Measurements from ENCODE around the gene METTL14.
"Not testable (repeated sequence)": the region's sequence is repeated elsewhere in the genome, so short reads cannot be mapped to it uniquely, and the experiment has no call there.

Gene METTL14

DNA sequence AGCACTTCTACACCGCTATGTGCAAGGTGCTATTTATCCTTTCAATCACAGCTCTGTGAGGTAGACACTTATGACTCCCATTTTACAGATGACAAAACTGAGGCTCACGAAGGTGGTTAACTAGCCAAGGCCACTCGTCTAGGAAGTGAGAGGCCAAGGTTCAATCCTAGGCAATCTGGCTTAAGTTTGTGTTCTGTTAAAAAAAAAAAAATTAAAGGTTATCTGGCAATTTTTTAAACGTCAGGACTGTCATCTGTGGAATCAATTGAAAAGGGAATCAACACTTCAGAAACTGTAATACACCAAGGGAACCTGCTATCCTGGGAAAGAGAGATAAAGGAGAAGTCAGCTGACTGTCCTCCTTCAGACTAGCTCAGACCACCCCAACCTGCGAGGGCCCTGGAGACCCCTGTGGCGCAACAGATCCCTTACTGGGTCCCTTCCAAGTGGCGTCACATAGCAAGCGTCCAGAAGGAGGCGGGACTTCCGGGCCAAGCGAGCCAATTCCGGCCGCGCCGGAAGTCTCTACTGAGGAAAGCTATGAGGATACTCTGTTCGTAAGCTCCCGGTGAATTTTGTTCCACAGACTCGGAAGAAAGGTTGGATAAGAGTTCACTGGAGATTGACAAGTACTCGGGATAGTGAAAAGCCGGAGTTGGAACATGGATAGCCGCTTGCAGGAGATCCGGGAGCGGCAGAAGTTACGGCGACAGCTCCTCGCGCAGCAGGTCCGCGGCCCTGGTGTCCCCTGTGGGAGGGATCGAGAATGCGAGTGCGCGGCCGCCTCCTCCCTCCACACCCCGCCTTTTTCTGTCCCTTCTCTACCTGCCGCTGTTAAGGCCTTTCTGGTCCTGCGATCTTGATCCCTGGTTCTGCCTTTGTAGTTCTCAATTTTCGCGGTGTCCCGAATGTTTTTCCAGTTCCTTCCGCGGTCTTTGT is at the start of gene METTL14:
METTL14 (plus strand) TSS at position 520 of the 939 bp plus-strand sequence; CDS start at position 663, 143 bp downstream.
- TF ChIP-seq, protein P1, sequence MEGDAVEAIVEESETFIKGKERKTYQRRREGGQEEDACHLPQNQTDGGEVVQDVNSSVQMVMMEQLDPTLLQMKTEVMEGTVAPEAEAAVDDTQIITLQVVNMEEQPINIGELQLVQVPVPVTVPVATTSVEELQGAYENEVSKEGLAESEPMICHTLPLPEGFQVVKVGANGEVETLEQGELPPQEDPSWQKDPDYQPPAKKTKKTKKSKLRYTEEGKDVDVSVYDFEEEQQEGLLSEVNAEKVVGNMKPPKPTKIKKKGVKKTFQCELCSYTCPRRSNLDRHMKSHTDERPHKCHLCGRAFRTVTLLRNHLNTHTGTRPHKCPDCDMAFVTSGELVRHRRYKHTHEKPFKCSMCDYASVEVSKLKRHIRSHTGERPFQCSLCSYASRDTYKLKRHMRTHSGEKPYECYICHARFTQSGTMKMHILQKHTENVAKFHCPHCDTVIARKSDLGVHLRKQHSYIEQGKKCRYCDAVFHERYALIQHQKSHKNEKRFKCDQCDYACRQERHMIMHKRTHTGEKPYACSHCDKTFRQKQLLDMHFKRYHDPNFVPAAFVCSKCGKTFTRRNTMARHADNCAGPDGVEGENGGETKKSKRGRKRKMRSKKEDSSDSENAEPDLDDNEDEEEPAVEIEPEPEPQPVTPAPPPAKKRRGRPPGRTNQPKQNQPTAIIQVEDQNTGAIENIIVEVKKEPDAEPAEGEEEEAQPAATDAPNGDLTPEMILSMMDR (IDR thresholded peaks at IDR 0.05; ENCODE audit: low read length, missing control alignments) = no peak
- H3K4me3 ChIP-seq (replicated peaks; ENCODE audit: low read depth, low read length) = peak within 1 kb of the TSS; percentile 99
- peak; percentile 94 for DNase-seq (ENCODE audit: low read depth)

DNA sequence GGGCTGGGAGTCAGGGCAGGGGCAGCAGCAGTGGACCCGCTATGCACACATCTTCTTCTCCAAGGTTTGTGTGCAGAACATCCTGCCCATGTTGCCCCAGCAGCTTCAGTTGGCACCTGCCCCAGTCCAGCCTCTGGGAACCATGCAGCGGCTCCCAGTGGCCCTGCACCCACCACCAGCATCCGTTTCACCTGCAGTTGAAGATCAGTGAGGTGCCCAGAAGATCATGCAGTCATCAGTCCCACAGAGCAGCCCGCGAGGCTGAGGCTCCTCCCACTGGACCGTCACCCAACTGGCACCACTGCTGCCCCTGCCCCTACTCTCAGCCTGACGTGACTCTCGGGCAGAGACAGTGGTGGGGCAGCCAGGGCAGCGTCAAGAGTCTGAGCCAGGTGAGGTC is 49.1 kb upstream of the METTL14 start:
- not testable (repeated sequence) for H3K4me3 ChIP-seq (replicated peaks; ENCODE audit: low read depth, low read length); DNase-seq (ENCODE audit: low read depth)

GRCh38 chr4:118664665-118665064 is 20.5 kb upstream of the METTL14 start:
- DNase-seq (ENCODE audit: low read depth) = peak; percentile 46
- TF ChIP-seq, protein P1 (IDR thresholded peaks at IDR 0.05; ENCODE audit: low read length, missing control alignments) = peak; percentile 34
- H3K4me3 ChIP-seq (replicated peaks; ENCODE audit: low read depth, low read length) = not testable (repeated sequence)

GRCh38 chr4:118669220-118669619 is 16.0 kb upstream of the METTL14 start:
- not testable (repeated sequence) for H3K4me3 ChIP-seq (replicated peaks; ENCODE audit: low read depth, low read length)
- peak; percentile 85 for DNase-seq (ENCODE audit: low read depth)

DNA sequence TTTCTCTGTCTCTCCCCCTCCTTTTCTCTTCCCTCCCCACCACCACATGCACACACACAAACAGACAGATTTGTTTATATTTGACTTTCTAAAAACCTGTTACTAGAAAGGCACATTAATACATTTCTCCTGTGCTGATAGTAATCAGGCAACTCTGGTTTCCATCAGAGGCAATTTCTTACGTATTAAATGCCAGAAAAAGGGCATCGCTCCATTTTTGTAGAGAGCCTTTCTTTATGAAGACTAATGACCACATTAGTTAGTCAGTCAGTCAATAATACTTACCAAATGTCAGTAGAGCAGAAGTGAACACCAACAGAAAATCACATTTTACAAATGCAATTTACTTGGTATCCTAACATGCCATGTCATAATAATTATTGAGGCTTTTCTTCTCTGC is 14.2 kb upstream of the METTL14 start:
- H3K4me3 ChIP-seq (replicated peaks; ENCODE audit: low read depth, low read length); DNase-seq (ENCODE audit: low read depth): not testable (repeated sequence)

DNA sequence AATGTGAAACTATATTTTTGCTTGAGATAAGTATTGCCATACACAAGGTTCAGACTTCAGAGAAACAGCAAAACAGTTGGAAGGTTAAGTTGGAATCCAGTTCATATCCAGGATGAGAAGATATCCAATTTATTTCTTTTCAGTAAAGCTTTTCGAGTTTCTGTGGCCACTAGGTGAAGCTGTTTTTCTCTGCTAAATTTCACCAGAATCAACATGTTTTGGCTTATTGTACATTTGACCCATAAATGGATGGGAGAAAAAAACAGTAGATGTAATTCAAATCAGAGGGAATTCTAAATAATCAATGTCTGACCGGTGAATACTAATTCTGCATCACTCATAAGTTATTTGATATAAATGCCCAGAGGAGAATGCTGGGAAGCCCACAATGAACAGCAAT is 9.1 kb upstream of the METTL14 start:
- H3K4me3 ChIP-seq (replicated peaks; ENCODE audit: low read depth, low read length) = no peak overlapping the region
- TF ChIP-seq, protein P1 (IDR thresholded peaks at IDR 0.05; ENCODE audit: low read length, missing control alignments) = peak; percentile 17
- no peak for DNase-seq (ENCODE audit: low read depth)

- TF ChIP-seq, protein P1 (IDR thresholded peaks at IDR 0.05; ENCODE audit: low read length, missing control alignments) = no peak
- DNase-seq (ENCODE audit: low read depth) = no peak
- H3K4me3 ChIP-seq (replicated peaks; ENCODE audit: low read depth, low read length) = no peak overlapping the region
Measured at GRCh38 chr4:118680808-118681207, 4.4 kb upstream of the METTL14 start.

DNA sequence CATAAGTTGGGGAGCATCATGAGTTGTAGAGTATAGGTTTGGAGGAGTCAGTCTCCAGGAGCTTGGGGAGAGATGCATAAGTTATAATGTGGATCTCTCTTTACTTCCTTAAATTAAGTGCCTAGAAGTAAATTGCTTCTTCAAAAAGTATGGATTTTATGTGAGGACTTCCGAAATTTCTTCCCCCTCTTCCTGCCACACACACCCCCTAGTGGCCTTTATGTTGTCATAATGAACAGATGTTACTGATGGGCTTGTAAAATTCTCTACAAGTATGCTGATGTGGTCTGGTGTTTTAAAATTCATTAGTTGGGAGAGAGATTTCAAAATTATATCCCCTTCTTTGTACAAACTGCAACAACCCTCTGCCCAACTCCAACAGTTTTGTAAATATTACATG is 2.3 kb upstream of the METTL14 start:
- TF ChIP-seq, protein P1 (IDR thresholded peaks at IDR 0.05; ENCODE audit: low read length, missing control alignments) = peak; percentile 63
- DNase-seq (ENCODE audit: low read depth) = peak; percentile 49

More for the DNA sequence above, 2.3 kb upstream of the METTL14 start:
- no peak overlapping the region for H3K4me3 ChIP-seq (replicated peaks; ENCODE audit: low read depth, low read length)

All from fibroblast of pulmonary artery (primary cell).